ENCODE data around the gene OR52J3. TPM values are rescaled to one million over a fixed set of nuclear protein-coding genes. Genes with fewer than 3 reads are reported as not detected.

The OR52J3 gene
- total and polyA plus RNA-seq, 2 of the 13 experiments (the other 11 are each of a cell fraction or from before 2014, with no cell fraction given), result not detected

DNA sequence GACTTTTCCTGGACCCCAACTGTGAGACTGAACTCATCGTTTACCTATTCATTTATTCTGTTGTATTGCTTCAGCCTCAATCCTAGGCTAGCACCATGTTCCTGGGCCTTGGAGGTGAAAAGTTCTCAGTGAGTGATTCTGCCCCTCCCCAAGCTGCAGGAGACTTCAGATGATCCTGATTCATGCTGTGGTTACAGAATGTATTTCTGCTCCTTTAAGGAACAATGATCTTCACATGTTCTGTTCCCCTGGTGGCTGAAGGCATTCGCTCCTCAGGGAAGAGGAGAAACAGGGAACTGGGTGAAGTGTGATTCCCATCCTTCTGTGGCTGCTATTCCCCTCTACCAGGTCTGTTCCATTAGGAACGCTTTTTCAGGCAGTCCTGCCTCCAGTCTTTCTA is 25.5 kb downstream of the OR52J3 start:
- Histone ChIP-seq H3K4me3 (replicated peaks in 1 of 3; ENCODE audit: insufficient read depth in 1 of 3, low read depth in 2 of 3, low read length in 3 of 3) (no peak overlapping the region), H2AFZ (ENCODE audit: low read length) (no peak overlapping the region), H3K79me2 (ENCODE audit: insufficient read depth, low read length) (no peaks in the 10 kb centered on the region), H3K27ac (ENCODE audit: extremely low read length, insufficient read depth, low read length) (no peak overlapping the region), H3K4me2 (ENCODE audit: low read depth, low read length) (no peak overlapping the region), H3K9me3 (ENCODE audit: low read length) (no peaks in the 10 kb centered on the region), H3K9ac (ENCODE audit: insufficient read depth, low read depth, low read length) (no peak overlapping the region), H4K20me1 (ENCODE audit: insufficient read depth, low read length) (no peaks in the 10 kb centered on the region), H3K27me3 (ENCODE audit: control insufficient read depth in 1 of 2, insufficient read depth in 2 of 2, low read length in 2 of 2) (no peaks in the 10 kb centered on the region), H3K36me3 (replicated peaks in 1 of 2; ENCODE audit: control insufficient read depth in 1 of 2, insufficient read depth in 2 of 2, low read length in 2 of 2) (no peaks in the 10 kb centered on the region), H3K4me1 (ENCODE audit: insufficient read depth, low read length) (no peaks in the 10 kb centered on the region)
- ChIA-PET POLR2A (no interaction called here), CTCF (ENCODE audit: low intra/inter-chr PET ratio, low total read pairs) (no interaction called here)
- in situ Hi-C loops (cut with HindIII; ENCODE audit: extremely low pct_ligation_motif_present, low pct_unique_long_range_greater_than_20kb), result no loop called here
- DNase-seq (ENCODE audit: low spot score) (no peak), ATAC-seq (no peak), FAIRE-seq (no peak)
- WGBS (ENCODE audit: low lambda C conversion rate), result 2% methylated on average over 3 of the region's 3 CpGs
- intact Hi-C loops (cut with micrococcal nuclease; ENCODE audit: unreplicated experiment), result no loop called here
- BruUV-seq (replicated peaks), result no TSS peak
- TF ChIP-seq ZMYM4 (CRISPR knock-in tag; IDR thresholded peaks at IDR 0.05) (no peak), GTF3A (CRISPR knock-in tag; conservative IDR thresholded peaks at IDR 0.05) (no peak), NFE2 (CRISPR knock-in tag; IDR thresholded peaks at IDR 0.05) (no peak), ATRX (CRISPR knock-in tag; IDR thresholded peaks at IDR 0.05; ENCODE audit: borderline replicate concordance) (no peak), BCLAF1 (IDR thresholded peaks at IDR 0.05) (no peak), ZNF101 (CRISPR knock-in tag; IDR thresholded peaks at IDR 0.05; ENCODE audit: borderline replicate concordance, low read depth) (no peak), HOXA3 (CRISPR knock-in tag; IDR thresholded peaks at IDR 0.05) (no peak), ZBTB26 (CRISPR knock-in tag; IDR thresholded peaks at IDR 0.05; ENCODE audit: borderline replicate concordance) (no peak), ZNF737 (CRISPR knock-in tag; IDR thresholded peaks at IDR 0.05; ENCODE audit: borderline replicate concordance) (no peak), ZHX1 (CRISPR knock-in tag; IDR thresholded peaks at IDR 0.05; ENCODE audit: low read depth) (no peak), KAT8 (CRISPR knock-in tag; IDR thresholded peaks at IDR 0.05) (no peak), HDAC2 (CRISPR knock-in tag; IDR thresholded peaks at IDR 0.05) (no peak), POLR2AphosphoS2 (IDR thresholded peaks at IDR 0.05; ENCODE audit: low read depth, low read length) (no peak)
- TF ChIP-seq, protein P1, sequence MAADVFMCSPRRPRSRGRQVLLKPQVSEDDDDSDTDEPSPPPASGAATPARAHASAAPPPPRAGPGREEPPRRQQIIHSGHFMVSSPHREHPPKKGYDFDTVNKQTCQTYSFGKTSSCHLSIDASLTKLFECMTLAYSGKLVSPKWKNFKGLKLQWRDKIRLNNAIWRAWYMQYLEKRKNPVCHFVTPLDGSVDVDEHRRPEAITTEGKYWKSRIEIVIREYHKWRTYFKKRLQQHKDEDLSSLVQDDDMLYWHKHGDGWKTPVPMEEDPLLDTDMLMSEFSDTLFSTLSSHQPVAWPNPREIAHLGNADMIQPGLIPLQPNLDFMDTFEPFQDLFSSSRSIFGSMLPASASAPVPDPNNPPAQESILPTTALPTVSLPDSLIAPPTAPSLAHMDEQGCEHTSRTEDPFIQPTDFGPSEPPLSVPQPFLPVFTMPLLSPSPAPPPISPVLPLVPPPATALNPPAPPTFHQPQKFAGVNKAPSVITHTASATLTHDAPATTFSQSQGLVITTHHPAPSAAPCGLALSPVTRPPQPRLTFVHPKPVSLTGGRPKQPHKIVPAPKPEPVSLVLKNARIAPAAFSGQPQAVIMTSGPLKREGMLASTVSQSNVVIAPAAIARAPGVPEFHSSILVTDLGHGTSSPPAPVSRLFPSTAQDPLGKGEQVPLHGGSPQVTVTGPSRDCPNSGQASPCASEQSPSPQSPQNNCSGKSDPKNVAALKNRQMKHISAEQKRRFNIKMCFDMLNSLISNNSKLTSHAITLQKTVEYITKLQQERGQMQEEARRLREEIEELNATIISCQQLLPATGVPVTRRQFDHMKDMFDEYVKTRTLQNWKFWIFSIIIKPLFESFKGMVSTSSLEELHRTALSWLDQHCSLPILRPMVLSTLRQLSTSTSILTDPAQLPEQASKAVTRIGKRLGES (CRISPR knock-in tag; IDR thresholded peaks at IDR 0.05; ENCODE audit: borderline replicate concordance), result no peak
- TF ChIP-seq, protein P2, sequence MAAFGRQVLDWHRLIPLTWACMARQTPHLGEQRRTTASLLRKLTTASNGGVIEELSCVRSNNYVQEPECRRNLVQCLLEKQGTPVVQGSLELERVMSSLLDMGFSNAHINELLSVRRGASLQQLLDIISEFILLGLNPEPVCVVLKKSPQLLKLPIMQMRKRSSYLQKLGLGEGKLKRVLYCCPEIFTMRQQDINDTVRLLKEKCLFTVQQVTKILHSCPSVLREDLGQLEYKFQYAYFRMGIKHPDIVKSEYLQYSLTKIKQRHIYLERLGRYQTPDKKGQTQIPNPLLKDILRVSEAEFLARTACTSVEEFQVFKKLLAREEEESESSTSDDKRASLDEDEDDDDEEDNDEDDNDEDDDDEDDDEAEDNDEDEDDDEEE (CRISPR knock-in tag; IDR thresholded peaks at IDR 0.05), result no peak
